T-helper 17 cell (primary cell): ENCODE results near the gene SPINDOC. TPM values are rescaled to one million over a fixed set of nuclear protein-coding genes. Genes with fewer than 3 reads are reported as not detected.
A peak's percentile ranks its signal among the peaks of the same experiment; 100 is the strongest.

Source experiments
- ATAC-seq: fragments of 150-1000 bp; cut with Tn5 transposase; 2 replicates; pipeline ENCODE4 v1.10.0; 2021; ENCODE audit warnings: mild to moderate bottlenecking, moderate library complexity
- DNase-seq, 3 donors: peaks; one replicate each; pipeline versions ENCODE4 v3.0.0 to v3.0.0-alpha.2; 2020 to 2021
- H3K9me3 ChIP-seq: one replicate; pipeline ENCODE4 v1.7.0; 2013; ENCODE audit warnings: low read length, mild to moderate bottlenecking; ENCODE audit not compliant: control insufficient read depth, poor library complexity, severe bottlenecking
- H3K27ac Mint-ChIP-seq: one replicate; pipeline ENCODE4 v1.8.0; 2022; ENCODE audit warnings: mild to moderate bottlenecking, moderate library complexity, mixed read lengths
- H3K27me3 Mint-ChIP-seq: one replicate; pipeline ENCODE4 v1.8.0; 2022; ENCODE audit warnings: mixed read lengths
- H3K36me3 Mint-ChIP-seq: one replicate; pipeline ENCODE4 v1.8.0; 2022; ENCODE audit warnings: low read depth, mixed read lengths
- H3K4me1 Mint-ChIP-seq: one replicate; pipeline ENCODE4 v1.8.0; 2022; ENCODE audit warnings: mild to moderate bottlenecking, mixed read lengths
- H3K4me3 Mint-ChIP-seq: one replicate; pipeline ENCODE4 v1.8.0; 2022; ENCODE audit warnings: mild to moderate bottlenecking, moderate library complexity, mixed read lengths
- total RNA-seq, 4 donors: library from RNA in 2 of 4; stranded (reverse) in 2 of 4; gene quantifications; one replicate each; pipeline ENCODE4 v1.2.3 and lab custom pipeline; 2022 to 2026

The SPINDOC gene
- total RNA-seq, 2 donors from 2014 or later = 8.5 to 9.4 TPM

DNA sequence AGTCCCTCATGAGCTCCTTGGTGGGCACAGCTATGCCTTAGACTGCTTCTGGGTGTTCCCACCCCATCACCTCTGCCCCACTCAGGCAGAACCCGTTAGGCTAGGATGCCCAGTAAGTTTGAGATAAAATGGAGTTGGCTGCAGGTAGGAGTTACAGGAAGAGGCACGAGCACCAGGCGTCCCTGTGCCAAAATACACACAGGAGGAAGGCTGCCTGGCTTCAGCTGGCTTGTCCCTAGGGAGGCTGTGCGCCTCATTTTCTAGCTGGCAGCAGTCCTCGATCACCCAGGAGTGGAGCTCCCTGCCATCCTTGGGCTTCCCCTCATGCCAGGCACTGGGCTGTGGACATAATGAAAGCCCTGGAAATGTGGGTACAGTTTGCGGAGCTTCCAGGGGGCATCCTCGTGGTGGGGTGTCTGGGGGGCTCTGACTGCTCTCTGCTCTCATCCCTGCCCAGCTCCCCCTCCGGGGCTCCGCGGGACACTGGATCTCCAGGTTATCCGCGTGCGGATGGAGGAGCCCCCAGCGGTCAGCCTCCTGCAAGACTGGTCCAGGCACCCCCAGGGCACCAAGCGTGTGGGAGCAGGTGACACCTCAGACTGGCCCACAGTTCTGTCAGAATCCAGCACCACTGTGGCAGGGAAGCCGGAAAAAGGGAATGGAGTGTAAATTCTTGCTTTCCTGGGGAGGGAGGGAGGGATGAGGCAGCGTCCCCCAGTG lies 13.4 kb downstream of the SPINDOC start:
- no peaks in the 10 kb centered on the region for H3K9me3 ChIP-seq
- no peaks in the 10 kb centered on the region for H3K27me3 Mint-ChIP-seq
- ATAC-seq (no peak), DNase-seq (no peak)
- peaks cover 8% of the 10 kb centered on the region for H3K36me3 Mint-ChIP-seq
- no peak overlapping the region for H3K4me3 Mint-ChIP-seq
- H3K27ac Mint-ChIP-seq = peak overlapping the region; percentile 39
- H3K4me1 Mint-ChIP-seq = peaks cover 7% of the 10 kb centered on the region

DNA sequence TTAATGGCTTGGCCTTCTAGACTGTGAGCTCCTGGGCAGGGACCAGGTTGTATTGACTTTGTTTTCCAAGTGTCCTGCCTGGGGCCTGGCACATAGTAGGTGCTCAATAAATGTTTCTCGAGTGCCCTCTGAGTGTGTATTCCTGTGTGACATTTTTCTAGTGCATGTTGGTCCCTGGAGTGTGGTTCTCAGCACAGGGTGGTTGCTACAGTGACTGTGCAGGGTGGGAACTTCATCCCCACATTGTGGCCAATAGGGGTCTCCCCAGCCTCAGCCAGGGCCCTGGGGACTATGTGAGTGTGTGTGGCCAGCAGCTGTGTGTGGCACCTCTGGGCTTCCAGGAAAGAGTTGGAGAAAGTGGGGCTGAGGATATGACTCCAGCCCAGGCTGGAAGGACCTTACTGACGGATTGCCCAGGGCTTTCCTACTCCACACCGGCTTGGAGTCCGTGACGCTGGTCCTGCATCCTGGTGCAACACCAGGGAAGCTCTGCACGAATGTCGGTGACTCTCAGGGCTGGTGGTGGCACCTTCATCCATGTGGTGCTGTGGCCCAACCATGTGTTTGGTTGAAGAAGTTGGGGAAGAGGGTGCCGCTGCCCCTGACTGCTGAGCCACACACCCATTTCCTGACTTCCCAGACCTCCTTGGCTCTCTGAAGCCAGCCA lies 16.7 kb downstream of the SPINDOC start:
- DNase-seq = no peak
- no peak overlapping the region for H3K4me3 Mint-ChIP-seq
- no peak for ATAC-seq
- H3K36me3 Mint-ChIP-seq = peaks cover 3% of the 10 kb centered on the region
- H3K4me1 Mint-ChIP-seq = peaks cover 5% of the 10 kb centered on the region
- H3K27me3 Mint-ChIP-seq = no peaks in the 10 kb centered on the region
- no peaks in the 10 kb centered on the region for H3K9me3 ChIP-seq
- H3K27ac Mint-ChIP-seq = no peak overlapping the region

DNA sequence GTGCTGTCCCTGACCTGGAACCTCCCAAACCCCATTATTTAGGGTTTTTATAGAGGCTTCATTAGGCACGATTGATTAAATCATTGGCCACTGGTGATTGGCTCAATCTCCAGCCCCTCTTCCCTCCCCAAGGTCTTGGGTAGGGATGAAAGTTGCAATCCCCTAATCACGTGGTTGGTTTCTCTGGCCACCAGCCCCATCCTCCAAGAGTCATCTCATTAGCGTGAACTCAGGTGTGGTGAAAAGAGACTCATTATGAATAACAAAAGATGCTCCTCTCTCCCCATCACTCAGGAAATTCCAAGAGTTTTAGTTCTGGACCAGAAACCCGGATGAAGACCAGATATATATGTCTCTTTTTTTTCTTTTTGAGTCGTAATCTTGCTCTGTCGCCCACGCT lies 18.1 kb downstream of the SPINDOC start:
- Mint-ChIP-seq H3K4me1 (peaks cover 2% of the 10 kb centered on the region), H3K36me3 (no peaks in the 10 kb centered on the region)

DNA sequence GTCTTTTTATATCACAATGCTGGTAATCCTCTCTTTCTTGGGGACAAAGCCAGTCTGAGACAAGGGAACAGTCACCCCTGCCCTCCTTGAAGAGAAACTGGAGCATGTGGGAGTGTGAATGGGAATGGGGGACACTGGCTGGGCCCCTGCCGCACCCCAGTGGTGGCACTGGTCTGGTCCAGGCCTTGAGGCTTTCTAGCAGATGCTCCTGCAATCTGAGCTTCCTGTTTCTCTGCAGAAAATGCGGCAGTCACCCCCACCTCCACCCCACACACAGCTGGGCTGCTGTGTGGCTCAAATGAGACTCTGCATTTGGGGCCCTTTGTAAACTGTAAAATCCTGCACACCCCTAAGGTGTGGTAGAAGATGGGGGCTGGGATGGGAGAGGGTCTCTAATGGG lies 19.1 kb downstream of the SPINDOC start:
- Mint-ChIP-seq H3K27ac (no peak overlapping the region), H3K27me3 (no peaks in the 10 kb centered on the region), H3K4me3 (no peak overlapping the region), H3K36me3 (no peaks in the 10 kb centered on the region), H3K4me1 (peaks cover 8% of the 10 kb centered on the region)
- DNase-seq = no peak
- ATAC-seq = no peak
- no peaks in the 10 kb centered on the region for H3K9me3 ChIP-seq

More for the DNA sequence above, 18.1 kb downstream of the SPINDOC start:
- DNase-seq = no peak
- ATAC-seq = no peak
- Mint-ChIP-seq H3K27me3 (no peaks in the 10 kb centered on the region), H3K4me3 (no peak overlapping the region), H3K27ac (no peak overlapping the region)
- H3K9me3 ChIP-seq = no peaks in the 10 kb centered on the region

DNA sequence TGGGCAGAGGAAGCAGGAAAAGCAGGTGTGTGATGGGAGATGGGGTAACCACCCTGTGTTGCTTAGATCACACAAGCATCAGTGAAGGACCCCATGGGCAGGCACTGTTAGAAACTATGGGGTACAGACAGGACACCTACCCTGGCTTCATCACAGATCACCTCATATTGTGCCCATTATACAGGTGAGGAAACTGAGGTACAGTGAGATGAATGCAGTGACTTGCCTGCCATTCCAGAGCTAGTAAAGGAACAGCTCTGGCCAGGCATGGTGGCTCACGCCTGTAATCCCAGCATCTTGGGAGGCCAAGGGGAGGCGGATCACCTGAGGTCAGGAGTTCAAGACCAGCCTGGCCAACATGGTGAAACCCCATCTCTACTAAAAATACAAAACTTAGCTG lies 19.8 kb downstream of the SPINDOC start:
- Mint-ChIP-seq H3K36me3 (no peaks in the 10 kb centered on the region), H3K27me3 (no peaks in the 10 kb centered on the region), H3K4me3 (no peak overlapping the region), H3K27ac (no peak overlapping the region), H3K4me1 (peaks cover 13% of the 10 kb centered on the region)
- no peak for ATAC-seq
- no peaks in the 10 kb centered on the region for H3K9me3 ChIP-seq
- DNase-seq = no peak

DNA sequence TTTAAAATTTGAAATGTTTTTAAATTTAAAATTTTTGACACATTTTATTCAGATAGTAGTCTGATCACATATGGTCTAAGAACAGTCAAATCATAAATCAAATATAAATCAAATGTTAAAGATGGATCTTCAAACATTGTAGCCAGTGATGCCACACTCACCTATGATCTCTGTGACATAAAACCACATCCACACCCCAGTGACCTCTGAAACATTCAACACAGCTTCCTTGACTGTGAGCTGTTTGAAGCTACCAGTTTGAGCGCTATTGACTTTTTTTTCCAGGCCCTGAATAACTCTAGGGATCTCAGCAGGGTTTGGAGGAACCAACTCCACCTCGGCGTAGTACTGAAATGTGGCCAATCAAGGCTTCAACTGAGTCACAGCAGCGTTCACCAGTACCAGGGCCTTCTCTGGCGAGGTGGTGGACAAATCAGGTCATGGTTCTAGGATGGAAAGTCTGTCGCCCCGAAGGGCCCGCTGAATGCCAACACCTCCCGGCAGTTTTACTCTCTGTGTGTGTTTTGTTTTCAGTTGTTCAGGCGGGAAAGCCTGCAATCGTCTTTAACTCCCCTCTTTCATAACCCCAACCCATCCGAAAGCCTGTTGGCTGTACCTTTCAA lies 21.4 kb downstream of the SPINDOC start:
- ATAC-seq = no peak
- no peak for DNase-seq
- H3K9me3 ChIP-seq = no peaks in the 10 kb centered on the region
- Mint-ChIP-seq H3K4me1 (peaks cover 19% of the 10 kb centered on the region), H3K4me3 (no peak overlapping the region), H3K27ac (peak overlapping the region; percentile 66), H3K36me3 (peaks cover under 1% of the 10 kb centered on the region), H3K27me3 (no peaks in the 10 kb centered on the region)

DNA sequence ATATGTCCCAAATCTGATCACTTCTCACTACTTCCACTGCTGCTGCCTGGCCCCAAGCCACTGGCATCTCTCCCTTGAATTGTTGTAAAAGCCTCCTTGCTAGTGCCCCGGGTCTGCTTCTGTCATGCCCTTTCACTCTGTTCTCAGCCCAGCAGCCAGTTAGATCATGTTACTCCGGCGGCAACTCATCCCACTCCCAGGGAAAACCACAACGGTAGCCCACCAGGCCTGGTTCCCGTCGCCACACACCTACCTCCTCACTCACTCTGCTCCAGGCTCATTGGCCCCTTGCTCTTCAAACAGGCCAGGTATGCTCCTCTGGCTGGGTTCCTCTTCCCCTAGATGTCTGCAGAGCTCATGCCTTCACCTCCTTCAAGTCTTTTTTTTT lies 21.9 kb downstream of the SPINDOC start:
- no peaks in the 10 kb centered on the region for H3K27me3 Mint-ChIP-seq
- no peak overlapping the region for H3K4me3 Mint-ChIP-seq
- peaks cover 6% of the 10 kb centered on the region for H3K36me3 Mint-ChIP-seq
- no peak for DNase-seq
- ATAC-seq = no peak
- H3K4me1 Mint-ChIP-seq = peaks cover 24% of the 10 kb centered on the region
- no peaks in the 10 kb centered on the region for H3K9me3 ChIP-seq
- peak overlapping the region; percentile 66 for H3K27ac Mint-ChIP-seq

DNA sequence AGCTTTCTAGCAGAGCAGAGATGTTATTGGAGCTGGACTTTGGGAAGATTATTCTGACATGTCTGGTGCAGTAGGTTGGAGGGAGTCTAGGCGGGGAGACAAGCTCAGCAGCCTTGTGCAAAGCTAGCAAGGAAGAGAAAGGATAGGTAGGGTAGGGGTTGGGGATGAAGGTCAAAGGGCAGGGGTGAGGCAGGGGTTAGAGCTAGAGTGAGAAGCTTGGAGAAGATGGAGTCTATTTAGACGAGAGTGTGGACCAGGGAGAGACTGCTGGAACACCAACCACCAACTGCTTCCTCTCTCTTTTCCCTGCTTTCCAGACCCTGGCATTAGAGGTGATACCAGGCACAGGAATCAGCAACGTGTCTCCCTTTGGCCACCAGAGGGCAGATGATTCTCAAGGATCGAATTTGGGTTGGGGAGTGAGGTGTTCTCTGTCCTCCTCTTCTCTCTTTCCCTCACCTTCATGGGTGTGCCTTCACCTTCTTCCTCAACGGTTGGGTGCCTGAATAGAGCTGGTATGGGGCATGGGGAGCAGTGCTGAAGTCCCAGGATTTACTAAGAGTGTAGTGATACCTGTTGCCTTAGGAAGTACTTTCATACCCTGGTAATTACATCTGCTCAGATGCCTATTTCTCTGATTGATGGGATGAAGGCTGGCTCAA lies 23.9 kb downstream of the SPINDOC start:
- H3K9me3 ChIP-seq = no peaks in the 10 kb centered on the region
- Mint-ChIP-seq H3K36me3 (peaks cover 14% of the 10 kb centered on the region), H3K4me3 (peak overlapping the region; percentile 92), H3K4me1 (peaks cover 42% of the 10 kb centered on the region), H3K27ac (peak overlapping the region; percentile 99), H3K27me3 (no peaks in the 10 kb centered on the region)
- DNase-seq (peak; percentile 34 to 70 (median 59)), ATAC-seq (no peak)

DNA sequence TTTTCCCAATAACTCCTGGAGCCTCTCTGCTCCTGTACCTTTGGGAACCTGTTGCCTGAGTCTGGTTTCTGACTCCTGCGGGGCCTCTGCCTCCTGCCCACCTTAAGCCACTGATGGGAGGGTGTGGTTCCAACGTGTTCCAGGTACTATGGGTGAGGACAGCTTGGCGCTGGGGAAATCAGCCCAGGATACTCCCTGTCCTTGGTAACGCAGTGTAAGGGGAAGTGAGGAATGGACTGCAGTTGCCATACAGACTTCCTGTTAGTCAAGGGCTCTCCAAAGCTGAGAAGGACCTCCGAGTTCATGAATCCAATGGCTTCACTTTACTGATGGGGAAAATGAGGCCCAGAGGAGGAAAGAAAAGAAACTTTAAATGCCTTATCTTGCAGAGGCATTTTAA lies 24.5 kb downstream of the SPINDOC start:
- Mint-ChIP-seq H3K4me1 (peaks cover 44% of the 10 kb centered on the region), H3K27ac (peak overlapping the region; percentile 99), H3K27me3 (no peaks in the 10 kb centered on the region), H3K36me3 (peaks cover 14% of the 10 kb centered on the region), H3K4me3 (peak overlapping the region; percentile 92)
- no peak for ATAC-seq
- no peaks in the 10 kb centered on the region for H3K9me3 ChIP-seq
- no peak for DNase-seq

DNA sequence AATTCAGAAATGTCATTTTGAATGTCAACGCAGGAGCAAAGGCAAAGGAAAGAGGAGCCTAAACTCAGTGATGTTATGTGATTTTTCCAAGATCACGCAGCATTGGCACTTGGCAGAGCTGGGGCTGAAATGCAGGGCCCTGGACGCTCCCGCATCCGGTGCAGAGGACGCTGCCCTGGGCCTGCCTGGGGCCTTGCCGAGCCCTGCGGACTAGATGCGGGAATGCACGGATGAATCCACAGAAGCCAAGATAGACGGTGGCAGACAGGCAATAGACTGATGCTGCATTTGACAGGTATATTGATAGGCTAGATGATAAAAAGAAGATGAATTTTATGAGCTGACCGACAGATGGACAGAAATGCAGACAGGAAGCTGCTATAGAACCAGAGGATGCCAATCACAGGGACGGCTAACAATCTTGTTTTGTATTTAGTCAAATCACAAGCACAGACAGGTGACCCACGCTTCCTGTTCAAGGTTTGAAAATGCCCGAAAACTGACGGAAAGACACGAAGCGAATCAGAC lies 25.0 kb downstream of the SPINDOC start:
- H3K36me3 Mint-ChIP-seq = peaks cover 14% of the 10 kb centered on the region
- no peaks in the 10 kb centered on the region for H3K9me3 ChIP-seq
- no peak for DNase-seq
- peaks cover 48% of the 10 kb centered on the region for H3K4me1 Mint-ChIP-seq
- H3K27ac Mint-ChIP-seq = peak overlapping the region; percentile 99
- H3K4me3 Mint-ChIP-seq = peak overlapping the region; percentile 92
- no peaks in the 10 kb centered on the region for H3K27me3 Mint-ChIP-seq
- no peak for ATAC-seq

DNA sequence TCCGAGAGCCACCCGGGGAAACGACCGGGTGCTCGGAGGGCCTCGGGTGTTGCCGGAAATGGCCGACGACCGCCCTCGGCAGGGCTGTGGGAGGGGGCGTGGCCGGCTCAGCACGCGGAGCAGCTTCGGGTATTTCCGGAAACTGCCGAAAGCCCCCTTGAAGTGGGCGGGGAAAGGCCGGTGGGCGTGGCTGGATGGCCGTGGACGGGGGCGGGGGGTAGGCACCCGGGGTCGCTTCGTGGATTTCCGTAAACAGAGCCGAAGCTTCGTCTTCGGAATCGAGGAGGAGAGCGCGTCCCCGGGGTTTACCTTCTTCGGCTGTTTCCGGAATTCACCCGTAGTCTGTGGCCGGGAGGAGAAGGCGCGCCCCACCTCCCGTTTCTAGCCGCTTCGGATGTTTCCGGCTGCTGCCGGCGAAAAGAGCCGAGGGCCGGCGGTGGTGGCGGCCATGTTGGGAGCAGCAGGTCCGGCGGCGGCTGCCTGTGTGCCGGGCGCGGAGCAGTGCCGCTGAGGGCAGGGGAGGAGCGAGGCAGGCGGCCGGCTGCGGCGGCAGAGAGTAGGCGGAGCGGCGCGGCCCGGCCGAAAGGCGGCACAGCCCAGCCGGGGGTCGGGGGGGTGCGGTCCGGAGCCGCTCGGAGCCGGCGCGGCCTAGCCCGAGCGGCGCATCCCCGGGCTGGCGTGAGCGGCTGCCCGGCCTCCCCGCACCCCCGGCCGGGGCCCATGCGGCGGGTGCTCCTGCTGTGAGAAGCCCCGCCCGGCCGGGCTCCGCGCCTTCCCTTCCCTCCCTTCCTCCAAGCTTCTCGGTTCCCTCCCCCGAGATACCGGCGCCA lies 25.6 kb downstream of the SPINDOC start, which contains the start of gene MARK2:
Gene MARK2, plus strand, starts transcription at position 433 of the 830 bp plus-strand sequence. Its CDS starts 397 bp downstream, at position 830.
- Mint-ChIP-seq H3K4me3 (peak within 1 kb of the TSS; percentile 100), H3K27me3 (no peaks in the 10 kb centered on the region), H3K36me3 (peaks cover 14% of the 10 kb centered on the region), H3K4me1 (peaks cover 52% of the 10 kb centered on the region), H3K27ac (peak within 1 kb of the TSS; percentile 99)
- H3K9me3 ChIP-seq = no peaks in the 10 kb centered on the region
- DNase-seq (peak; percentile 99 to 100 (median 100)), ATAC-seq (peak; percentile 88)
